ENCODE measurements around the gene TRAF7. TPM values are rescaled to one million over a fixed set of nuclear protein-coding genes. Genes with fewer than 3 reads are reported as not detected.

TRAF7 gene
- total RNA-seq, 1 donor from 2014 or later: 190 TPM

GRCh38 chr16:2190659-2191445 is 35.3 kb downstream of the TRAF7 start:
- Mint-ChIP-seq H3K36me3 (ENCODE audit: low read depth, unreplicated experiment) (no peaks in the 10 kb centered on the region), H3K4me3 (ENCODE audit: unreplicated experiment) (no peak overlapping the region), H3K27me3 (ENCODE audit: unreplicated experiment) (peaks cover 20% of the 10 kb centered on the region), H3K4me1 (ENCODE audit: unreplicated experiment) (no peaks in the 10 kb centered on the region), H3K9me3 (ENCODE audit: unreplicated experiment) (no peaks in the 10 kb centered on the region), H3K27ac (ENCODE audit: unreplicated experiment) (no peak overlapping the region)
- no peak for TF ChIP-seq CTCF (IDR thresholded peaks at IDR 0.05; ENCODE audit: unreplicated experiment)
- no peak for DNase-seq (ENCODE audit: low spot score)

- Mint-ChIP-seq H3K9me3 (ENCODE audit: unreplicated experiment) (no peaks in the 10 kb centered on the region), H3K4me1 (ENCODE audit: unreplicated experiment) (no peaks in the 10 kb centered on the region), H3K27ac (ENCODE audit: unreplicated experiment) (no peak overlapping the region), H3K27me3 (ENCODE audit: unreplicated experiment) (peaks cover 17% of the 10 kb centered on the region), H3K36me3 (ENCODE audit: low read depth, unreplicated experiment) (no peaks in the 10 kb centered on the region), H3K4me3 (ENCODE audit: unreplicated experiment) (no peak overlapping the region)
- no peak for DNase-seq (ENCODE audit: low spot score)
- TF ChIP-seq CTCF (IDR thresholded peaks at IDR 0.05; ENCODE audit: unreplicated experiment): no peak
Observed at GRCh38 chr16:2191446-2191706, 35.8 kb downstream of the TRAF7 start.

GRCh38 chr16:2194166-2194834 is 38.7 kb downstream of the TRAF7 start:
- Mint-ChIP-seq H3K4me1 (ENCODE audit: unreplicated experiment) (no peaks in the 10 kb centered on the region), H3K27ac (ENCODE audit: unreplicated experiment) (no peak overlapping the region), H3K36me3 (ENCODE audit: low read depth, unreplicated experiment) (no peaks in the 10 kb centered on the region), H3K9me3 (ENCODE audit: unreplicated experiment) (no peaks in the 10 kb centered on the region), H3K27me3 (ENCODE audit: unreplicated experiment) (peaks cover 25% of the 10 kb centered on the region), H3K4me3 (ENCODE audit: unreplicated experiment) (no peak overlapping the region)
- no peak for TF ChIP-seq CTCF (IDR thresholded peaks at IDR 0.05; ENCODE audit: unreplicated experiment)
- DNase-seq (ENCODE audit: low spot score): no peak

GRCh38 chr16:2194852-2195321 is 39.3 kb downstream of the TRAF7 start:
- H3K36me3 Mint-ChIP-seq (ENCODE audit: low read depth, unreplicated experiment): no peaks in the 10 kb centered on the region
- no peak overlapping the region for H3K27ac Mint-ChIP-seq (ENCODE audit: unreplicated experiment)
- no peaks in the 10 kb centered on the region for H3K4me1 Mint-ChIP-seq (ENCODE audit: unreplicated experiment)
- peak; percentile 20 for TF ChIP-seq CTCF (IDR thresholded peaks at IDR 0.05; ENCODE audit: unreplicated experiment)
- H3K9me3 Mint-ChIP-seq (ENCODE audit: unreplicated experiment): no peaks in the 10 kb centered on the region
- H3K27me3 Mint-ChIP-seq (ENCODE audit: unreplicated experiment): peaks cover 25% of the 10 kb centered on the region
- peak; percentile 48 for DNase-seq (ENCODE audit: low spot score)
- H3K4me3 Mint-ChIP-seq (ENCODE audit: unreplicated experiment): no peak overlapping the region

Data from endothelial cell (in vitro differentiated cells).